ENCODE measurements around the gene ADARB2. TPM values are rescaled to one million over a fixed set of nuclear protein-coding genes. Genes with fewer than 3 reads are reported as not detected.
"Not testable (repeated sequence)": the region's sequence is repeated elsewhere in the genome, so short reads cannot be mapped to it uniquely, and the experiment has no call there.

ADARB2 gene
- total RNA-seq, 1 donor from 2014 or later = 38.7 TPM

GRCh38 chr10:1344408-1344807 lies 392.9 kb downstream of the ADARB2 start:
- H3K27ac Mint-ChIP-seq (ENCODE audit: unreplicated experiment) = no peak overlapping the region
- no peak for DNase-seq (ENCODE audit: extremely low spot score, unreplicated experiment)
- H3K4me1 Mint-ChIP-seq (ENCODE audit: unreplicated experiment) = peaks cover 28% of the 10 kb centered on the region
- H3K4me3 Mint-ChIP-seq (ENCODE audit: unreplicated experiment) = no peak overlapping the region
- no peak for TF ChIP-seq CTCF (IDR thresholded peaks at IDR 0.05)
- H3K27me3 Mint-ChIP-seq (ENCODE audit: unreplicated experiment) = no peaks in the 10 kb centered on the region
- no peaks in the 10 kb centered on the region for H3K36me3 Mint-ChIP-seq (ENCODE audit: unreplicated experiment)
- H3K9me3 Mint-ChIP-seq (ENCODE audit: unreplicated experiment) = no peaks in the 10 kb centered on the region

- Mint-ChIP-seq H3K4me1 (ENCODE audit: unreplicated experiment) (peaks cover 19% of the 10 kb centered on the region), H3K27me3 (ENCODE audit: unreplicated experiment) (no peaks in the 10 kb centered on the region), H3K36me3 (ENCODE audit: unreplicated experiment) (no peaks in the 10 kb centered on the region), H3K4me3 (ENCODE audit: unreplicated experiment) (no peak overlapping the region), H3K9me3 (ENCODE audit: unreplicated experiment) (no peaks in the 10 kb centered on the region), H3K27ac (ENCODE audit: unreplicated experiment) (no peak overlapping the region)
- TF ChIP-seq CTCF (IDR thresholded peaks at IDR 0.05) = no peak
- DNase-seq (ENCODE audit: extremely low spot score, unreplicated experiment) = no peak
These were observed 394.1 kb downstream of the ADARB2 start for GRCh38 chr10:1343176-1343575.

GRCh38 chr10:1341052-1341451 lies 396.3 kb downstream of the ADARB2 start:
- not testable (repeated sequence) for H3K27me3 Mint-ChIP-seq (ENCODE audit: unreplicated experiment); H3K4me3 Mint-ChIP-seq (ENCODE audit: unreplicated experiment); H3K36me3 Mint-ChIP-seq (ENCODE audit: unreplicated experiment); DNase-seq (ENCODE audit: extremely low spot score, unreplicated experiment); H3K9me3 Mint-ChIP-seq (ENCODE audit: unreplicated experiment); H3K27ac Mint-ChIP-seq (ENCODE audit: unreplicated experiment)
- H3K4me1 Mint-ChIP-seq (ENCODE audit: unreplicated experiment) = peaks cover 11% of the 10 kb centered on the region

GRCh38 chr10:1339396-1339795 lies 397.9 kb downstream of the ADARB2 start:
- H3K9me3 Mint-ChIP-seq (ENCODE audit: unreplicated experiment) = no peaks in the 10 kb centered on the region
- peaks cover 11% of the 10 kb centered on the region for H3K4me1 Mint-ChIP-seq (ENCODE audit: unreplicated experiment)
- no peaks in the 10 kb centered on the region for H3K27me3 Mint-ChIP-seq (ENCODE audit: unreplicated experiment)
- no peak for DNase-seq (ENCODE audit: extremely low spot score, unreplicated experiment)
- no peak overlapping the region for H3K27ac Mint-ChIP-seq (ENCODE audit: unreplicated experiment)
- no peak overlapping the region for H3K4me3 Mint-ChIP-seq (ENCODE audit: unreplicated experiment)
- no peaks in the 10 kb centered on the region for H3K36me3 Mint-ChIP-seq (ENCODE audit: unreplicated experiment)
- no peak for TF ChIP-seq CTCF (IDR thresholded peaks at IDR 0.05)

DNA sequence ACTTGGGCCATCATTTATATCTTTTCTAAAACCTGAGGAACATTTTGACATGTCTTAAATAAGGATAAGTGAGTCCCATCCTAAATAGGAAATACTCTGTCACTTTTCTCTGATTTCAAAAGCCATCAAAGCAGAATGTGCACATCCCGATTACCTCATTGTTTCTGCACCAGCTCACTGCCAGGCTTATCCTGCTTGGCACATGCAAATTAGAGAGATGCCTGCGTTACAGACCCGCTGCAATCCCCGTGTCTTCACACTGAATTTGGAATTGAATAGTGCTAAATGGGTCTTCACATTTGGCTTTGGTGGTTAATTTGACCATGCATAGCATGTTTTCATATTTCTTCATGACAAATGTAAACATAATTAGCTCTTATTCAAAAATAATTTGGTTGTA lies 401.7 kb downstream of the ADARB2 start:
- H3K4me1 Mint-ChIP-seq (ENCODE audit: unreplicated experiment) = no peaks in the 10 kb centered on the region
- H3K27ac Mint-ChIP-seq (ENCODE audit: unreplicated experiment) = no peak overlapping the region
- no peak for TF ChIP-seq CTCF (IDR thresholded peaks at IDR 0.05)
- no peaks in the 10 kb centered on the region for H3K27me3 Mint-ChIP-seq (ENCODE audit: unreplicated experiment)
- DNase-seq (ENCODE audit: extremely low spot score, unreplicated experiment) = no peak
- no peaks in the 10 kb centered on the region for H3K36me3 Mint-ChIP-seq (ENCODE audit: unreplicated experiment)
- no peak overlapping the region for H3K4me3 Mint-ChIP-seq (ENCODE audit: unreplicated experiment)
- no peaks in the 10 kb centered on the region for H3K9me3 Mint-ChIP-seq (ENCODE audit: unreplicated experiment)

GRCh38 chr10:1333981-1334380 lies 403.3 kb downstream of the ADARB2 start:
- peaks cover 6% of the 10 kb centered on the region for H3K4me1 Mint-ChIP-seq (ENCODE audit: unreplicated experiment)
- H3K27me3 Mint-ChIP-seq (ENCODE audit: unreplicated experiment) = no peaks in the 10 kb centered on the region
- DNase-seq (ENCODE audit: extremely low spot score, unreplicated experiment) = no peak
- no peak overlapping the region for H3K4me3 Mint-ChIP-seq (ENCODE audit: unreplicated experiment)
- no peak for TF ChIP-seq CTCF (IDR thresholded peaks at IDR 0.05)
- no peak overlapping the region for H3K27ac Mint-ChIP-seq (ENCODE audit: unreplicated experiment)
- no peaks in the 10 kb centered on the region for H3K9me3 Mint-ChIP-seq (ENCODE audit: unreplicated experiment)
- no peaks in the 10 kb centered on the region for H3K36me3 Mint-ChIP-seq (ENCODE audit: unreplicated experiment)
